LoVo (cell line): Measurements from ENCODE around the gene SYCP2.

Experiments
- DNase-seq: peaks from one replicate; pipeline ENCODE4 v3.0.0-alpha.2; 2016; ENCODE audit warnings: low spot score

SYCP2 gene

GRCh38 chr20:59835448-59836395, 97.7 kb downstream of the SYCP2 start:
- no peak for DNase-seq

- no peak for DNase-seq
These were observed 98.4 kb downstream of the SYCP2 start for GRCh38 chr20:59835057-59835447.

- DNase-seq: no peak
These were observed 100.8 kb downstream of the SYCP2 start for GRCh38 chr20:59832406-59833363.

GRCh38 chr20:59831916-59832270, 101.5 kb downstream of the SYCP2 start:
- no peak for DNase-seq

- peak; percentile 12 for DNase-seq
These were observed 102.2 kb downstream of the SYCP2 start for GRCh38 chr20:59831024-59831915.

GRCh38 chr20:59830665-59831023, 102.8 kb downstream of the SYCP2 start:
- no peak for DNase-seq

- DNase-seq: no peak
These were observed 103.4 kb downstream of the SYCP2 start for GRCh38 chr20:59829786-59830664.

GRCh38 chr20:59829054-59829785, 104.2 kb downstream of the SYCP2 start:
- no peak for DNase-seq

GRCh38 chr20:59828125-59829053, 105.0 kb downstream of the SYCP2 start:
- no peak for DNase-seq

- DNase-seq: no peak
These were observed 106.0 kb downstream of the SYCP2 start for GRCh38 chr20:59827138-59828056.

GRCh38 chr20:59825944-59826759, 107.3 kb downstream of the SYCP2 start:
- peak; percentile 29 for DNase-seq

GRCh38 chr20:59825563-59825920, 107.9 kb downstream of the SYCP2 start:
- no peak for DNase-seq

GRCh38 chr20:59824711-59825562, 108.5 kb downstream of the SYCP2 start:
- no peak for DNase-seq

- DNase-seq: no peak
These were observed 109.8 kb downstream of the SYCP2 start for GRCh38 chr20:59823491-59824259.

GRCh38 chr20:59823030-59823423, 110.4 kb downstream of the SYCP2 start:
- no peak for DNase-seq
